IPS DF 4.7 (cell line): ENCODE data around the gene CCDC85C.

ENCODE experiments used
- DNase-seq: peaks from one replicate; pipeline ENCODE4 v3.0.0-alpha.2; 2013; ENCODE audit warnings: low spot score; ENCODE audit errors: extremely low read depth

Gene CCDC85C

GRCh38 chr14:99476864-99477263 is 127.1 kb downstream of the CCDC85C start:
- no peak for DNase-seq

- DNase-seq, result no peak
These were observed 128.3 kb downstream of the CCDC85C start for GRCh38 chr14:99475660-99476059.

GRCh38 chr14:99475179-99475578 is 128.8 kb downstream of the CCDC85C start:
- no peak for DNase-seq

GRCh38 chr14:99473458-99473857 is 130.5 kb downstream of the CCDC85C start:
- DNase-seq, result no peak

GRCh38 chr14:99472937-99473336 is 131.1 kb downstream of the CCDC85C start:
- DNase-seq, result no peak

GRCh38 chr14:99471731-99472130 is 132.3 kb downstream of the CCDC85C start:
- DNase-seq, result no peak

GRCh38 chr14:99468836-99469592 is 135.0 kb downstream of the CCDC85C start:
- no peak for DNase-seq

- DNase-seq, result no peak
These were observed 135.9 kb downstream of the CCDC85C start for GRCh38 chr14:99468081-99468480.

GRCh38 chr14:99467336-99468078 is 136.5 kb downstream of the CCDC85C start:
- DNase-seq, result no peak

GRCh38 chr14:99466758-99467157 is 137.2 kb downstream of the CCDC85C start:
- DNase-seq, result no peak

GRCh38 chr14:99465288-99465687 is 138.7 kb downstream of the CCDC85C start:
- DNase-seq, result no peak

- DNase-seq, result no peak
These were observed 140.0 kb downstream of the CCDC85C start for GRCh38 chr14:99463974-99464373.

- no peak for DNase-seq
These were observed 141.8 kb downstream of the CCDC85C start for GRCh38 chr14:99462210-99462609.

GRCh38 chr14:99461411-99462085 is 142.5 kb downstream of the CCDC85C start:
- DNase-seq, result no peak

- no peak for DNase-seq
These were observed 143.2 kb downstream of the CCDC85C start for GRCh38 chr14:99460793-99461192.

GRCh38 chr14:99459481-99460100 is 144.4 kb downstream of the CCDC85C start:
- no peak for DNase-seq

- no peak for DNase-seq
These were observed 149.8 kb downstream of the CCDC85C start for GRCh38 chr14:99454246-99454645.

- no peak for DNase-seq
These were observed 151.0 kb downstream of the CCDC85C start for GRCh38 chr14:99452968-99453367.

- DNase-seq, result no peak
These were observed 152.8 kb downstream of the CCDC85C start for GRCh38 chr14:99451234-99451633.

GRCh38 chr14:99450266-99450665 is 153.7 kb downstream of the CCDC85C start:
- DNase-seq, result no peak
